Measurements from ENCODE around the gene OR6X1. TPM values are rescaled to one million over a fixed set of nuclear protein-coding genes. Genes with fewer than 3 reads are reported as not detected.

OR6X1 gene
- total RNA-seq, 4 donors from 2014 or later: not detected

DNA sequence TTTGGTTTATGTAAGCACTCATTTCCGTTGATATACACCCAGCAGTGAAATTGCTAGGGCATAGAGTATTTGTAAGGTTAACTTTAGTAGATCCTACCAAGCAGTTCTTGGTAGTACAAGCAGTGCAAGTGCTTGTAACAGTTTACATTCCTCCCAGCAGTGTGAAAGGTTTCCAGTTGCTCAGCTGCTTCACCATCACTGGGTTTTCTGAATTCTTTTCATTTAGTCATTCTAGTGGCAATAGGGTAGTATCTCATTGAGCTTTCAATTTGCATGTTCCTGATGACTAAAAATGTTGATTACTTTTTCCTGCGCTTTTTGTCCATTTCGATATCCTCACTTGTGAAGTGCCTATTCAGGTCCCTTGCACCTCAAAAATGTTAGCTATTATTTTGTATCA is 47.1 kb downstream of the OR6X1 start:
- TF ChIP-seq POLR2A (IDR thresholded peaks at IDR 0.05) (no peak), CTCF (IDR thresholded peaks at IDR 0.05) (no peak)
- intact Hi-C loops (cut with DNase I; ENCODE audit: low total_unique reads): loop anchor here (5.0 kb wide), 2 partner anchors 65 to 210 kb away; no protein-coding TSS in a partner anchor
- 92 to 94% methylated on average over 3 of the region's 3 CpGs for WGBS, 2 donors
- no peak for DNase-seq (ENCODE audit: low spot score in 2 of 2)
- no peak overlapping the region for H3K4me3 ChIP-seq (ENCODE audit: low read depth, poor library complexity, severe bottlenecking)

GRCh38 chr11:123704341-123704740 is 50.0 kb downstream of the OR6X1 start:
- TF ChIP-seq CTCF (IDR thresholded peaks at IDR 0.05) (no peak), POLR2A (IDR thresholded peaks at IDR 0.05) (no peak)
- no peak for DNase-seq (ENCODE audit: low spot score in 2 of 2)
- H3K4me3 ChIP-seq (ENCODE audit: low read depth, poor library complexity, severe bottlenecking): no peak overlapping the region
- WGBS, 2 donors: 72 to 84% methylated on average over 3 of the region's 3 CpGs
- intact Hi-C loops (cut with DNase I; ENCODE audit: low total_unique reads): loop anchor here (5.0 kb wide), 1 partner anchor 122 kb away; no protein-coding TSS in a partner anchor

Other genes starting within 250 kb of the OR6X1 start
- 1 to 10 TPM in 2 of 4 donors, under 1 TPM in 2; 0.51 to 5.1 (median 0.92) TPM for gene SCN3B, start 99.9 kb downstream of the OR6X1 start, total RNA-seq
- gene ZNF202, start 12.9 kb downstream of the OR6X1 start, total RNA-seq: 1 to 10 TPM; 6.9 to 8.5 (median 7.9) TPM
- not detected for gene OR6M1, start 51.8 kb upstream of the OR6X1 start, total RNA-seq
- gene TMEM225, start 131.2 kb upstream of the OR6X1 start, total RNA-seq: not detected
- gene OR8D4, start 147.6 kb upstream of the OR6X1 start, total RNA-seq: under 1 TPM in 1 of 4 donors, not detected in 3; 0.06 TPM
- gene OR4D5, start 185.1 kb upstream of the OR6X1 start, total RNA-seq: not detected
- gene OR6T1, start 189.3 kb upstream of the OR6X1 start, total RNA-seq: not detected
- gene OR10S1, start 223.3 kb upstream of the OR6X1 start, total RNA-seq: not detected
- gene OR10G6, start 240.6 kb upstream of the OR6X1 start, total RNA-seq: not detected